NCI-H1105 (cell line): ENCODE results near the gene RTCA.
A peak's percentile ranks its signal among the peaks of the same experiment; 100 is the strongest.
"Not testable (repeated sequence)": the region's sequence is repeated elsewhere in the genome, so short reads cannot be mapped to it uniquely, and the experiment has no call there.

Experiments
- DNase-seq: peaks from one replicate; lab custom pipeline; 2025; lab: John Stamatoyannopoulos, UW

RTCA gene

DNA sequence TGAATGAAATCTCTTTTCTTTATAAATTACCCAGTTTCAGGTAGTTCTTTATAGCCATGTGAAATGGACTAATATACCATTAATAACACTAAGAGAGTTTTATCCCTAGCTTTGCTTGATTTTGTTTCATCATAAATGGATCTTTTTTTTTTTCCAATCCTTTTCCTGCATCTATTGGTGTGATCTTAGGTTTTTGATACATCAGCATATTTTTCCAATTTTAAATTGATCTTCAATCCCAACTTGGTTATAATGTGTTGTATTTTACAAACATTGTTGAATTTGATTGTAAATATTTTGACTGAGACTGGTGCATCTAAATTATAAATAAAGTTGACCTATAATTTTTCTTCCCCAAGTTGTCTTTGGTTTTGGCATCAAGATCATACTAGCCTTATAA, 4.3 kb upstream of the RTCA start:
- DNase-seq, result no peak

DNA sequence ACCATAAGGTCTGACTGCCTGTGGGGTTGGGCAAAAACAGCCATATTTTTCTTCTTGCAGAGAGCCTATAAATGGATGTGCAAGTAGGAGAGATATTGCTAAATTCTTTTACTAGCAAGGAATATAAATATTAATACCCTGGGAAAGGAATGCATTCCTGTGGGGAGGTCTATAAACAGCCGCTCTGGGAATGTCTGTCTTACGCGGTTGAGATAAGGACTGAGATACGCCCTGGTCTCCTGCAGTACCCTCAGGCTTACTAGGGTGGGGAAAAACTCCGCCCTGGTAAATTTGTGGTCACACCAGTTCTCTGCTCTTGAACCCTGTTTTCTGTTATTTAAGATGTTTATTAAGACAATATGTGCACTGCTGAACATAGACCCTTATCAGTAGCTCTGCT, 1.9 kb upstream of the RTCA start:
- not testable (repeated sequence) for DNase-seq

DNA sequence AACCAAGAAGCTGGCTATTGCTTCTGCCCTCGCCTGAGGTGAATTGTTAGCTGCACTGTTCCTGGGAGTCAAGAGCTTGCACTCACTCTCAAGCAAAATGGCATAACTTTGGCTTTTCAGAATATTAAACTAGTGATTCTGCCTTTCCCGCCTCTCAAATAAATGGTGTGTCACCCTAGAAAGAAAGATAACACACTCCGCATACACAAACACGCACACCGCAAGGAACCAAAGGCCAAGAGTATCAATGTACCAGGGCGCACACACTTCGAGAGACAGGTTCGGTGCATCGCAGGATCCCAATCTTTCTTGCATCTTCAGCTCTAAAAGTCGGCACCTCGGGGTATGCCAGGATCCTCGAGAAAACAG, 470 bp upstream of the RTCA start:
- peak; percentile 51 for DNase-seq

DNA sequence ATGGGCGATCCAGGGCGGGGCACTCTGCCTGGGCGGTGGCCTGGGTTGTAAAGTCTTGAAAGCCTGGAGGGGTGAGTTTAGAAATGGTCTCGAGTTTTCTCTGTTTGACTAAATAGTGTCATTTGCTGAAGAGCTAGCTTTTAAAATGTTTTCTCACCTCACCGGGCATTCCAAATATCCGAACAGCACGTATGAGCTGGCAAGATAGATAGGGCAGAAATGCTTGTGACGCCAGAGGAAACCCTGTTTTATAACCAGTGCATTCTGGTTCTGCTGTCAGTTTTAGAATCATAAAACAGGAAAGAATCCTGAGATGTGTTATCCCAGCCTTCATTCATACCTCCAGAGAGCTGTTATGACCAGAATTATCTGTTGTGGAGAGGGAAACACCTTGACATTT, 725 bp downstream of the RTCA start:
- no peak for DNase-seq

DNA sequence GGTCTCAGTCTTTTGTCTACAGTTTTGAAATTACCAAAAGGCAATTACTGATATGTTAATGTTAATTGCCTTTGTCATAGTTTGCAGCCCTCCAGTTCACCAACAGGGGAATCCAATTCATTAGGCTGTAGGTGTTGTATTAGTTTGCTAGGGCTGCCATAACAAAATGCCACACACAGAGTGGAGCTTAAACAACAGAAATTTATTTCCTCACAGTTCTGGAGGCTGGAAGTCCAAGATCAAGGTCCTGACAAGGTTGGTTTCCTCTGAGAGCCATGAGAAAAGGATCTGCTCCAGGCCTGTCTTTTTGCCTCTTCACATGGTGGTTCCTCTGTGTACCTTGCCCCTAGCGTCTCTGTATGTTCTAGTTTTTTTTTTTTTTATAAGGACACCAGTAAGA, 1.3 kb downstream of the RTCA start:
- no peak for DNase-seq

DNA sequence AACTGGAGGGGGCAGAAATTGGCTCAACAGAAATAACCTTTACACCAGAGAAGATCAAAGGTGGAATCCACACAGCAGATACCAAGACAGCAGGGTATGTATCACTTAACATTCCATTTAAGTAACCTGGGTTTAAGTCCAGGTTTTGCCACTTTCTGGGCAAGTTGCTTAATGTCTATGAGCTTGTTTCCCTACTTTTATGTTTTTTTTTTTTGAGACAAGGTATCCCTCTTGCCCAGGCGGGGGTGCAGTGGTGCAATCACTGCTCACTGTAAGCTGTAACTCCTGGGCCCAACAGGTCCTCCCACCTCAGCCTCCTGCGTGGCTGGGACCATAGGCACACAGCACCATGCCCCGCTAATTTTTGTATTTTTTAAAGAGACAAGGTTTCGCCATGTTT, 2.2 kb downstream of the RTCA start:
- no peak for DNase-seq

DNA sequence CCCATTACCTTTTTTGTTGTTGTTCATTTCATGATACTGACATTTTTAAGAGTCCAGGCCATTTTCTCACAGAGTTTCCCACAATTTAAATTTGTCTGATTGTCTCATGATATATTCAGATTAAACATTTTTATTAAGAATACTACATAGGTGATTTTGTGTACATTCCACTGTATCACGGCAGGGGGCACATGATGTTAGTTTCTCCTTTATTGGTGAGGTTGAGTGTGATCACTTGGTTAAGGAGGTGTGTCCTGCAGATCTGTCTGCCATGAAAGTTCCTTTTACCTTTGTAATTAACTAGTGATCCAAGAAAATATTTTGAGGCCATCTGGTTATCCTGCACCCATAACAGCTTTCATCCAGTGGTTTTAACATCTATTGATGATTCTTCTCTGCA, 11.8 kb downstream of the RTCA start:
- no peak for DNase-seq

DNA sequence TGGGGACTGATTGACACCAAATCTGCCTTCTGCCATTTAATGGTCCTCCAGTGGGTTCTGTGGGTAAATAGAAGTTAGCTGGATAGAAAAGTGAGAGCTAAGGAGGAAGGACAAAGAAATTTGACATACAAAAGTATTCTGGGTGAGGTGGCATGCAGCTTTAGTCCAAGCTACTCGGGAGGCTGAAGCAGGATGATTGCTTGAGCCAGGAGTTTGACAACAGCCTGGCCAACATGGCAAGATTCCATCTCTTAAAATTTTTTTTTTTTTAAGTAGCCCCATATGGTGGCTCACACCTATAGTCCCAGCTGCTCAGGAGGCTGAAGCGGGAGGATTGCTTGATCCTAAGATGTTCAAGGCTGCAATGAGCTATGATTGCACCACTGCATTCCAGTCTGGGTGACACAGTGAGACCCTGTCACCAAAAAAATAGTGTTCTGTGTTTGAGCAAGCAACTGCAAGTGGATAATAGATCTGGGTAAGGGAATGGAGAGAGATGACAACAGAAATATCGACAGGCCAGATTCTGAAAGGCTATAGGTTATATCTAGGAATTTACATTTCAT, 13.4 kb downstream of the RTCA start:
- DNase-seq, result no peak

DNA sequence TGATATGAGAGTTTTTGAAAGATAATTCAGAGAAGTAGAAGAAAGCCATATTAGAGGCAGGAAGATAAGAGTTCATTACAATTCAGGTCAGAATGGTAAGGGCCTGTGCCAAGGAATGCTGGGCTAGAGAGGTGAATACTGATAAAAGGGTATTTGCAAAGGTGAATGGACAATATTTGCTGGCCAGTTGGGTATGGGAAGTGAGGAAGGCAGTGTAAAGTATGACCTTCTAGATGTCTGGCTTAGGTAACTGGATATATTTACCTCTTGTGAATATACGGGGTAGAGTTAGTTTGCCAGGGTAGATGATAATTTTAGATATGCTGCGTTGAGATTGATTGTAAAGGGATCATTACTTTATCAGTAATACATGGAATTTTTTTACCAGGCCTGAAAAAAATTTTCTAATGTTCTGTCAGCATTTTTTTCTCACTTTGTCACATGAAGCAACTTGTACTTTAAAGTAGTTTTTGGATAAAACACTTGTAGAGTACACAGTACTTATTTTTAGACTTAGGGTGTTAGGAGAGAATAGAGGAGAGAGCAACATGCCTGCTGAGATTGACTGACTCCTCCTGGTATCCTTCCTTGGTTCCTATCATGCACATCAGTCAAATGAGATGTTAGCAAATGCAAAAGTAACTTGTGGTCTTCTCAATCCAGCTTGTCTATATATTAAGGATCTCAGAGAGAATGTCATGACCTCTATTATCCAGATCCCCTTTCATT, 14.1 kb downstream of the RTCA start:
- DNase-seq, result no peak

DNA sequence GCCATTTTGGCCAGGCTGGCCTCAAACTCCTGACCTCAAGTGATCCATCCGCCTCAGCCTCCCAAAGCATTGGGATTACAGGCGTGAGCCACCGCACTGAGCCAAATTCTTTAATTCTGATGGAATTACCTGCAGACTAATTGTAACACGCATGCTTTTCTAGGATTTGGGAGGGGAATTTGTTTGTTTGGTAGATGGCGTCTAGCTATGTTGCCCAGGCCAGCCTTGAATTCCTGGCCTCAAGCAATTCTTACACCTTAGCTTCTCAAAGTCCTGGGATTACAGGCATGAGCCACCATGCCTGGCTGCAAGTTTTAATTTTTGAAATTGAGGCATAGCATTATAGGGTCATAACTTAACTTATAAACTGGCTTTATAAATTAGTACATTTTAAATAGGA, 18.6 kb downstream of the RTCA start:
- DNase-seq, result no peak

DNA sequence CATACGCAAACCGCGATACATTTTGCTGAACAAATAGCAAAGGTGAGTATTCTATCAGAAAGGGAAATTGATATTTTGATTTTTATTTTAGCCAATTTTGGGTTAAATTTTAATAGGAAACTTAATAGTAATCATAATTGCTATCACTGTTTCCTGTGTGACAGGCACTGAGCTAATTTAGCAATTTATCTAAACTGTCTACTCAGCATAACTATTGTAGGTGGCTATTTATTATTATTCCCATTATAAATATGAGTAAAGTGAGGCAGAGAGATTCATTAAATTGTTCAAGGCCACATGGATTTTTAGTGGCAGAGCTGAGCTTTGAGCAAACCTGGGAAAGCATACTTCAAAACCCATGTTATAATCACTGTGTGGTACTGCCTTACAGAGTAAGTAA, 21.1 kb downstream of the RTCA start:
- no peak for DNase-seq

DNA sequence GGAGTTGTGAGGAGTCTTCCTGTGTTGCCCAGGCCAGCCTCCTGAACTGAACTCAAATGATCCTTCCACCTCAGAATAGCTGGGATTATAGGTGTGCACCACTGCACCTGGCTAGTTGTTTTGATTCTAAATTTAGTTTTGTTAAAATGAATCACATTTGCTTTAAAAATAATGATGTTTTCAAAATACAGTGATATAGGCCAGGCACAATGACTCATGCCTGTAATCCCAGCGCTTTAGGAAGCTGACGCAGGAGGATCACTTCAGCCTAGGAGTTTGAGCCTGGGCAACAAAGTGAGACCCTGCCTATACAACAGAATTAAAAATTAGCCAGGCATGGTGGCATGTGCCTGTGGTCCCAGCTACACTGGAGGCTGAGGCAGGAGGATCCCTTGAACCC, 24.3 kb downstream of the RTCA start:
- no peak for DNase-seq

DNA sequence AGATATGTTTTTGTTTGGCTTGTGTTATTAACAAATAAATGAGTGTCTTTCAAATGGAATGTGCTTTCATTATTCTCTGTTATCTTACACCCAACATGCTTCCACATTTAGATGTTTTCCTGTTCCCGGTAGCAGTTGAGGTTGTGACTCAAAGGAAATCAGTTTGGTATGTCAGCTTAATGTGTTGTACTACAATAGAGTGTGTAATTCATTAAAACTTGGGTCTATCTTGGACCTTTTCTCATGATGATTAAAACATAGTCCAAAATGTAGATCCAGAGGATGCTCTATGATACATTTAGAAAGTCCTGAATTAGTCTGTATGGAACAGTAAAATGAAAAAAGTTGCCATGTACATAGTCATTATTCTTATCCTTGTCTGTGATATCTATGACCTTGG, 26.7 kb downstream of the RTCA start:
- no peak for DNase-seq

DNA sequence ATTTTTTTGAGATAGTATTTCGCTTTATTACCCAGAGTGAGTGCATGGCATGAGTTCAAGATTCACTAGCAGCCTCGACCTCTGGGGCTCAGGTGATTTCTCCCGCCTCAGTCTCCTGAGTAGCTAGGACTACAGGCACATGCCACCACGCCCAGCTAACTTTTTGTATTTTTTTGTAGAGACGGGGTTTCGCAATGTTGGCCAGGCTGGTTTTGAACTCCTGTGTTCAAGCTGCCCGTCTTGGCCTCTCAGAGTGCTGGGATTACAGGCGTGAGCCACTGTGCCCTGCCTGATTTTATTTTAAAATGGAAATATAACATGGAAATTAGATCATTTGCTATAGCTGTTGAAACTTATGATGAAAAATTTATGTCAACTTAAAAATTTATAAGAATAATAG, 30.1 kb downstream of the RTCA start:
- no peak for DNase-seq

DNA sequence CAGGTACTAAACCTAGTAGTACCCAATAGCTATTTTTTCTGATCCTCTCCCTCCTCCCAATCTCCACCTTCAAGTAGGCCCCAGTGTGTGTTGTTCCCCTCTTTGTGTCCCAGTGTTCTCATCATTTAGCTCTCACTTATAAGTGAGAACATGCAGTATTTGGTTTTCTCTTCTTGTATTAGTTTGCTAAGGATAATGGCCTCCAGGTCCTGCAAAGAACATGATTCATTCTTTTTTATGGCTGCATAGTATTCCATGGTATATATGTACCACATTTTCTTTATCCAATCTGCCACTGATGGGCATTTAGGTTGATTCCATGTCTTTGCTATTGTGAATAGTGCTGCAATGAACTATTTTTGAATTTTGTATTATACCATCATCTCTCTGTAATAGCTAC, 31.0 kb downstream of the RTCA start:
- DNase-seq, result not testable (repeated sequence)

DNA sequence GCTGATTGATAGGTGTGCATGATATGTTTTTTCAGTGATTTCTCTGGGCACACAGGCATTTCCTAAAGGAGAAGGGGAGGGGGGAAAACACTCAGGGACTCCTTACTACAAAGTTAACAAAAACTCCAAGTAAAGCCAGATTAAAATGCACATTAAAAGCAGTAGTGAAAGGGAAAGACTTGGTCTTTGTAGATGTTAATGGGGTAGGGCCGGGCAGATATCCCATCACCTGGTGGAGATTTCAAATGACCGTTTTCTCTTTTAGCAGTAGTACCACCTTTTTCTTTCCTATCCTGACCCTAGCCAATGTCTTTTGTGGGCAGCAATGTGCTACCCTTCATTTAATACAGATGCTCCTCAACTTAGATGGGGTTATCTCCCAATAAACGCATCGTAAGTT, 32.5 kb downstream of the RTCA start:
- DNase-seq, result no peak

DNA sequence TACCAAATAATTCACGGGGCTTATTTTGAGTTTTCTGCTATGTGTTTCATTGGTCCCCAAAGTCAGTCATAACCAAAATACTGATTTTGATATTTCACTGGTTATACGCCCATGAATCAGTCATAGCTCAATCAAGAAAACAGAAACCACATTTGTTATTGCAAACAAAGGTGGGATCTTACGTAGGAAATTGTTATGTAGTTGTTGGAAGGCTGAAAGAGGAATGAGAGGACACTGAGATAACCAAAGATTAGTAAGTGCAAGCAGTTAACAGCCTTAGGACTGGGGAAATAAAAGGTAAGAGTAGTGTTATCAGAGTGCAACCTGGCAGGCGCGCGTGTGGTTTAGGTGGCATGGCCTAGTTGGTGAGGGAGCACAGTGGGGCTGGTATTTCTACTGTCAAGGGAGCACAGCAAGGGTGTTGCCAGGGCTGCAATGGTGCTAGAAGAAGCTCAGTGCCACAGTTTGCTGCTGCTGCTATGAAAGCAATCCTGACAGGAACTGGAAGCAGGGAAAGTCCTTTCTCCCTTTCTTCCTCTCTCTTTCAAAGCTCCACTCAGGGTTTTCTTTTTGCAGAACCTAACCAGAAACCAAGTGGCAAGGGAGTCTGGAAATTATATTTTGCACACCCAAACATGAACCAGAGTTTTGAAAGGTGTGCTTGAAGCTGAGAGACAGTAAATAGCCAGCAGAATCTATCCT, 33.7 kb downstream of the RTCA start:
- DNase-seq, result no peak

DNA sequence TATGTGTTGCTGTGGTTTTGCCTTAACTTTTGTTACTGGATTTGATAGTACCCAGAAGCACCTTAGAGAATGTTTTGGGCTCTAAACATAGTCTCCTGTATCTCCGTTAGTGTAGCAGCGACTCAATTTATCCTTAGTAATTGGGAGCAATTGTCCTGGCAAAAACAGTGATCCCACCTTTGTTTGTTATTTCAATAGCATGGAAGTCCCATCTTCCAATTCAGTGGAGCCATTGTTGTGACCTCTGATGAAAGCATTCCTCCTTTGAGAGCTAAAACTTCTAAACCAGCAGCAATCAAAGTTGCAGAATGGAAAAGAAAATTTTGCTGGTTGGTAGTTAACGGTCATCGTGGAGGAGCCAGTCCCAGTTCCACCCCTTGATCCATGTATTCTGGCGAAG, 34.7 kb downstream of the RTCA start:
- no peak for DNase-seq

DNA sequence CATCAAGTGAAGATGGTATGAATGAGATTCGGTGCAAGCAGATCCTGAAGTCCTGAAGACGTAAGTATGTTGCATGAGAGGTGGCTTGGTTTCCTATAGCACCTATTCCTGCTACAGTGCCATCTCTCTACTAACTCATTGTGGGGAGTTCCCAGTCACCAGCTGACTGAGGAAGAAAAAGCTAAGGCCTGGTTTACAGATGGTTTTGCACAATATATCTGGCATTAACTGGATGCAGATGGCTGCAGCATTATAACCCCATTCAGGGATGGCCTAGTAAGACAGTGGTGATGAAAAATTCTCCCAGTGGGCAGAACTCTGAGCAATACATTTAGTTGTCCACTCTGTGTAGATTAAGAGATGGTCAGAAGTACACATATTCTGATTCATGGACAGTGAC, 36.7 kb downstream of the RTCA start:
- no peak for DNase-seq

DNA sequence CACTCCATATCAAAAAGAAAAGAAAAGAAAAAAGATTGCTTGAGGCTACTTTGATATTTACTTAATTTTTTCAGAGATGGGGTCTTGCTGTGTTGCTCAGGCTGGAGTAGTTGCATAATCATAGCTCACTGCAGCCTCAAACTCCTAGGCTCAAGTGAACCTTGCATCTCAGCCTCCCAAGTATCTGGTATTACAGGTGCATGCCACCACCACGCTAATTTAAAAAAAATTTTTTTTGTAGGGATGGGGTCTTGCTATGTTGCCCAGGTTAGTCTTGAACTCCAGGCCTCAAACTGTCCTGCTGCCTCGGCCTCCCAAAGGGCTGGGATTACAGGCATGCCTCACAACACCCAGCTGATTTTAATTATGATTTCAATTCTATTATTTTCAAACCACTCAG, 38.2 kb downstream of the RTCA start:
- DNase-seq, result no peak

DNA sequence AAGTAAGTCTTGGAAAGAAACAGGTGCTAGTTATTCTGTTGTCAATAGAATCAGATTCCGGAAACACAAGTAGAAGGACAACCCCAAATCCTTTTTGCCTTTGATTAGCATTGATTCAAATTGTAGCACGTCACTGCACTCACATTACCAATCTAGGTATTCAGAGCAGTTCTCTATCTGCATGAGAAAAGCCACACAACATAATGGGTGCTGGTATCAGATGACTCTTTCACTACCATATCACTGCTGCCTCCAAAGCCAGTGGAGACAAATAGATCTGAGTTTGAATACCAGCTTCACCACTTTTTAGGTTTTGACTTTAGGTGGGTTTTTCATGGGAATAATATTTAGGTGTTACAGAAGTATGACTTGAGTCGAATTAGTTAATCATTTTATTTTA, 38.9 kb downstream of the RTCA start:
- no peak for DNase-seq

DNA sequence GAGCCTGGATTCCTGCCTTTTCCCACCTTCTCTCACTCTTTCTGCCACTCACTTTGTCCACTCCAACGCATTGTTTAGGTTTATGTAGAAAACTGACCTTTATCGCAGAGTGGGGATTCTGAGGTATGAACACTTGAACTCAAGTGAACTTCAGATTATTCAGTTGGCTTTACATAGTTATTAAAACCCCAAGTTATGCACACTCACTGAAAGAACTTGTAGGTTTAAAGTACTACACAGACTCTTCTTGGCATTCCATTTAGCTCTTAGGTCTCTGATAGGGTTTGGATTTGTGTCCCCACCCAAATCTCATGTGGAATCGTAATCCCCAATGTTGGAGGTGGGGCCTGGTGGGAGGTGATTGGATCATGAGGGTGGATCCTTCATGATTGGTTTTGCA, 39.9 kb downstream of the RTCA start:
- DNase-seq, result no peak

DNA sequence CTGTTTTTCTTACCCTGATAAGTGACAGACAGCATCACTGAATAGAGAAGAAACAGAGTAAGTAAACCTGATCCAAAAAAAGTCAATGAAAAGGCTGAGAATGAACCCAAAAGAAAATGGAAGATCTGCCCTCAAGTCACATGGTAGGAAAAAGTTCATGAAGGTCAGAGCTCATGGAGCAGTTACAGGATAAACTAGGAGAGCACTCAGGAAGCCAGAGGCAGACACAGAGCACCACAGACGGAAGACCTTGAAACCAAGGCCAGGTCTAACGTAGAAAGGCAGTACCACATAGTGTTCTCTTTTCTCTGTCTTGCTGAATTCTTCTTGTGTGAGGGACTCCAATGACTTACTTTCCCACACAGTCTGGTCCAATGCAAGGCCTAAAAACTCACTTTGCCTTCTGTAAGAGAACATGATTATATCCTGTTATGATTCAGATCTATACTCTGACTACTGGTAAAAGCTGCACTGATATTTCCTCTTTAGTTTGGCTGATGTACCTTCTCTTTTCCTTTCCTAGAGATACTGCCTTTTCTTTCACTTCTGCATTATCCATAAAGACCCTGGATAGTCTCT, 40.8 kb downstream of the RTCA start:
- DNase-seq, result no peak
